HG03439 (cell line): Measurements from ENCODE around the gene HSPA12B.
A peak's percentile ranks its signal among the peaks of the same experiment; 100 is the strongest.
"Not testable (repeated sequence)": the region's sequence is repeated elsewhere in the genome, so short reads cannot be mapped to it uniquely, and the experiment has no call there.

Experiments
- ATAC-seq: cut with Tn5 transposase; IDR thresholded peaks from one replicate; pipeline ENCODE4 v1.9.1; 2021; ENCODE audit warnings: mild to moderate bottlenecking, moderate library complexity; ENCODE audit not compliant: unreplicated experiment

HSPA12B gene

DNA sequence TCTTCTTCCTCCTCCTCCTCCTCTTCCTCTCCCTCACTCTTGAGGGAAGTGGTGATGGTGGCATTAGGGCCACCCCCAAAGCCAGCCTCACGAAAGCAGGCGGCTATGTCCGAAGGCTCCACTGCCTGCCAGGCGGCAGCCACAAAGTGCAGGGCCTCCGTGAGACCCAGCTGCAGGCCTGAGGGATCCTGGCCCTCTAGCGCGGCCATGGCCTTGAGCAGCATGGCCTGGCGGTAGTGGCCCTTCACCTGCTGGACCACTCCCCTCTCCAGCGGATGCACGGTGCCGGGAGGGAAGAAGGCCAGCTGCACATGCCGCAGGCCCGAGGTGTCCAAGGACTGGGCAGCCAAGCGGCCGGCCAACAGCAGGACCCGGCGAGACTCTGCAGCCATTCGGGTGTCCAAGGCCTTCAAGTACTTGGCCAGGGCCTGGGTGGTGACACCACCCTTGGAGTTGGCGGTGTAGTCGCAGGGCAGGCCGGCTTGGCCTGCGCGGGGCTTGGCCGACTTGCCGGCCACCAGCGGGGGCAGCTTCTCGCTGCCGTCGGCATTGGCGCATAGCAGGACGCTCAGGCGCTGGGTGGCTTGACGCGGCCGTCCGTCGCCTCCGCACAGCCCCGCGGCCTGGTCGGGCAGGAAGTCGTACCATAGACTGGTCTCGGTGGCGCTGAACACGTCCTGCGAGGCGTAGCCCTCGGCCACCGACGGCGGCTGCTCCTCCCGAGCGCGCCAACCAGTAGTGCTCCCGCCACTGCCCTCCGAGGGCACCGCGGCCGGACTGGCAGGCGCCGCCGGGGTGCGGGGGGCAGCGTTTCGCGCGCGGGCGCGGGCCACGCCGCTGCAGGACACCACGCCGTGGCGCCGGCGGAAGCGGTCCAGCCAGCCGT lies 53.0 kb downstream of the HSPA12B start:
- no peak for ATAC-seq

DNA sequence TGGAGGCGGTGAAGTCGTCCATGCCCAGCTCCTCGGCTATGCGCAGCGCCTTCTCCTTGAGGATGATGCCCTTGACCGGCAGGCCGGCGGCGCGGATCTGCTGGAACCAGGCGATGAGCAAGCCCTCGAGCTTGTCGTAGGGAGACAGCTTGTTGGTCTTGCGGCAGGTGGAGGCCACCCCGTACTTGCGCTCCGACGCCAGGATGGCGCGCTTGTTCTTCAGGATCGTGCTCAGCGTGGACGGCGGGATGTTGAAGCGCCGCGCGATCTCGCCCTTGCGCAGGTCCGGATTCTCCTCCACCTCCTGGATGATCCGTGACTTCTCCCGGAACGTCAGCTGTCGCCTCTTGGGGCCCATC lies 53.6 kb downstream of the HSPA12B start:
- no peak for ATAC-seq

DNA sequence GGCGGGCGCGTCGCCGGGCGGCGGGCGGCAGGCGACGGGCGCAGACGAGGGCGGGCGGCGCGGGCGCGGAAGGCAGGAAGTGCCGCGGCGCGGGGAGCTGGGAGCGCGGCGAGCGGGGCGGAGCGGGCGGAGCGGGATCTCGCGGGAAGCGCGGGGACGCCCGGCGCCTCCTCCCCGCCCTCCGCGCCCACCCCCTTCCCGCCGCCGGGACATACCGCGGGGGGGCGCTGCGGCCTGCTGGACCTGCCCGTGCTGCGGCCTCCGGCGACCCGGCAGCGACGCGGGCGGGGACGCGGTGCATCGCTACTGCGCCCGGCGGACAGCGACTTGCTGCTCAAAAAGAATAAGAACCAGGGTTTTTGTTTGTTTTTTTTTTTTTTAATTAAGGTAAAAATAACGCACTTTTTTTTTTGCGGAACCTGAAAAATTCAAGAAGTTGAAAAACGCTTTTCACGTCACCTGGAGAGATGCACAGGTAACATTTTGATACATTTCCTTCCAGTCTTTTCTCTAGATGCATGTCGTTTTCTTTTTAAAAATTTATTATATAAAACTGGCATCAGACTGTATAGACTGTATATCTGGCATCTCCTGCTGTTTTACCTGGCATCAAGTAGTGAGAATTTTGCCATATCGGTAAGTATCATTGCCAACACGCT lies 54.3 kb downstream of the HSPA12B start, which contains the start of gene CENPB:
Gene CENPB (minus strand): TSS at position 76 of the 659 bp plus-strand sequence. CDS start 257 bp downstream, outside the sequence.
- peak; percentile 64 for ATAC-seq

GRCh38 chr20:3787324-3788014 lies 55.0 kb downstream of the HSPA12B start:
- ATAC-seq: no peak

DNA sequence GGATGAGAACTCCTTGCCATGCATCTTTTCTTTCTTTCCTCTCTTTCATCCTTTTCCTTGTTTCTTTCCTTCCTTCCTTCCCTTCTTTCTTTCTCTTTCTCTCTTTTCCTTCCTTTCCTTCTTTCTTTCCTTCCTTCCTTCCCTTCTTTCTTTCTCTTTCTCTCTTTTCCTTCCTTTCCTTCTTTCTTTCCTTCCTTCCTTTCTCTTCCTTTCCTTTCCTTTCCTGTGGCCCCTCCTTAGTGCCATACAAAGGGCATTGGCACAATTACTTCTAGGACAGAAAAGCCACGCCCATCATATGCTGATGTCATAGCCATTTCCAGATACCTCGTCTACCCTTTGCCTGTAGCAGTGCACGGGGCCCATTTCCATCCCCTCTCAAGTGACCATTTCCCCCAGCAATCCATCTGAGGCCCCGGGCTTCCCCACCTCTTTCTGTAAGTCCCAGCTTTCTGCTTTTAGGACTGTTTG lies 56.2 kb downstream of the HSPA12B start:
- no peak for ATAC-seq

- not testable (repeated sequence) for ATAC-seq
Observed at GRCh38 chr20:3789201-3789600, 56.7 kb downstream of the HSPA12B start.

DNA sequence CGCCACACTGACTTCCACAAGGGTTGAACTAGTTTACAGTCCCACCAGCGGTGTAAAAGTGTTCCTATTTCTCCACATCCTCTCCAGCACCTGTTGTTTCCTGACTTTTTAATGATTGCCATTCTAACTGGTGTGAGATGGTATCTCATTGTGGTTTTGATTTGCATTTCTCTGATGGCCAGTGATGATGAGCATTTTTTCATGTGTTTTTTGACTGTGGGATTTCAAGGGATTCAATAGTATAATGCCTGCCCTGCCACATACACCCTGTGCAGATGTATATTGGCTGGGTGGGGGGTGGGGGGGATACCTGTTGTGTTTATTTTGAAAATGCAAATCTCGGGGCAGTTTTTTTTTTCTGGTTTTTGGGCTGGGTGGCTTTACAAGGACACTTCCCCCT lies 61.7 kb downstream of the HSPA12B start:
- not testable (repeated sequence) for ATAC-seq

GRCh38 chr20:3794701-3795420 lies 62.4 kb downstream of the HSPA12B start:
- ATAC-seq: no peak

DNA sequence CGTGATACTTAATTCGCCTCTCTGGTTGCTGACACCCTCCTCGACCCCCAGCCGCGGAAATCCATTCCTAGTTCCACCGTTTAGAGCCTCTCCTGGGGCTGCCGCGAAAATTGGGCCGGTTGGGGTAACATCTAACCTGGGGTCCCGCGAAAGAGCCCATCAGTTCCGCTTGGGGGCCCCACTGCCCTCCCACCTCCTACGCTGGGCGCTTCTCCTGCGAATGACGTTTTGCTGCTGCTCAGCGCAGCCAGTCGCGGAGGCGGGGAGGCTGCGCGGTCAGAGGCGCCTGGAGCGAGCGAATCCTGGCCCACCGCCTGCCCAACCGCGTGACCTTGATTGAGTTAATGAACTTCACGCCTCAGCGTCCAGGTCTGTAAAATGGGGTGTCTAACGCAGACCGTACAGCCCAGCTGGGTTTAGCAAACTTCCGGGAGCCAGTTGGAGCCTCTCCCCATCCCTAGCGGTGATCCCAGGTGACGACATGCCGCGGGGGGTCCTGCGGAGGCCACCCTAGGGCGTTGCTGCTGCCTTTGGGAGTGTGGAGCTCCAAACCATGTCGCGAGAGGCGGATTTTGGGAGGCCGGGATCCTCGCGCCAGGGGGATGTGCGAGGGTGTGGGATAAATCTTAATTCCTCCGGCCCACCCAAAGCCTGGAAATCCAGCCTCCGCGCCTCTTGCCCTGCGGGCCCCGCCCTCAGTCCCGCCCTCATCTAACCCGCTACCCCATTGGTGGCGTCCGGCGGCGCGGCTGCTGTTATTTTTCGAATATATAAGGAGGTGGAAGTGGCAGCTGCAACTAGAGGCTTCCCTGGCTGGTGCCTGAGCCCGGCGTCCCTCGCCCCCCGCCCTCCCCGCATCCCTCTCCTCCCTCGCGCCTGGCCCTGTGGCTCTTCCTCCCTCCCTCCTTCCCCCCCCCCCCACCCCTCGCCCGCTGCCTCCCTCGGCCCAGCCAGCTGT lies 63.3 kb downstream of the HSPA12B start, which contains the start of gene CDC25B:
Gene CDC25B (plus strand): TSS at position 800 of the 958 bp plus-strand sequence. CDS start 222 bp downstream, outside the sequence.
- ATAC-seq: peak; percentile 66

- no peak for ATAC-seq
Observed at GRCh38 chr20:3796477-3797225, 64.2 kb downstream of the HSPA12B start.

DNA sequence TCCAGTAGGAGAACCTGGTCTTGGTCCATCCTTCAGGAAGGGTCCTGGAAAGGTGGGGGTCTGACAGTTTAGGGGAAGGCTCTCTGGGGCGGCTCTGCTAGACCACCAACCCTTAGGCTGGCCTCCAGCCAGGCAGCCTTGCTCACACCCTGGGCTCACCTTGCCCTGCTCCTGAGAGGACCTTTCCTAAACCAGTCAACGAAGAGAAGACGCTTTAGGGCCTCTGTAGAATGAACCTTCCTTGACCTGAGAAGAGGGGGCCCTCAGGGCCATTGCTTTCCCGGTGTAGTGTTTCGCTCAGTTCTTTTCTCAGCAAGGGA lies 64.7 kb downstream of the HSPA12B start:
- no peak for ATAC-seq

GRCh38 chr20:3797592-3798372 lies 65.3 kb downstream of the HSPA12B start:
- ATAC-seq: no peak

DNA sequence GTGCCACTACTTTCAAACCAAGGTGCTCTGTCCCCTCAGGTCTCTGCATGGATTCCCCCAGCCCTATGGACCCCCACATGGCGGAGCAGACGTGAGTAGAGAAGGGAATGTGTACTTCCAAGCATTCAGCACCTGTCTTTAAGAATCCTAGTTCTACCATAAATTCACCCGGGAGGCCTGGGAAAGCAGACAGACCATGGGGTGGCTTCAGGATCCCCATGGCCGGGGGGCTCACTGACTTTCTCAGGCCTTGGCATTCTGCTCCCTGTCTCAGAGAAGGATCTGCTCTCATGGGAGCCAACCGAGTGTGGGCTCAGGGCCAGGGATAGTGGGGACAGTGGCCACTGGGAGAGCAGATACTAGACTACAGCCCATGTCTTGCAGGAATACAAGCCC lies 65.9 kb downstream of the HSPA12B start:
- ATAC-seq: no peak

DNA sequence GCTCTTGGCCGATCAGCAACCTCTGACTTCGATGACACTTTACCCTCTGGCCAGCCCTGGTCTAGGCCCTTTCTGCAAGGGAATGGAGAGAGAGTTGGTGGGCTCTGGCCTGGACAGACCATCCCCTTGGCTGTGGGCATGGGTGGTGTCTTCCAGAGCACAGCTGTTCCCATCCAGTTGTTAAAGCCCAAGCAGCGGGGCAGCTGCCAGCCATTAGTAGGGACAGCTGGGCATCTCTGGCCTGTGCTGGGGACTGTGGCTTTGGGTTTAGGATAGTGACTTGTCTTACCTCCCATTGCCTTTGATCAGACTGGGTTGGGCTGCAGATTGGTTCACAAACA lies 66.4 kb downstream of the HSPA12B start:
- no peak for ATAC-seq

- ATAC-seq: no peak
Observed at GRCh38 chr20:3800256-3800877, 67.9 kb downstream of the HSPA12B start.

DNA sequence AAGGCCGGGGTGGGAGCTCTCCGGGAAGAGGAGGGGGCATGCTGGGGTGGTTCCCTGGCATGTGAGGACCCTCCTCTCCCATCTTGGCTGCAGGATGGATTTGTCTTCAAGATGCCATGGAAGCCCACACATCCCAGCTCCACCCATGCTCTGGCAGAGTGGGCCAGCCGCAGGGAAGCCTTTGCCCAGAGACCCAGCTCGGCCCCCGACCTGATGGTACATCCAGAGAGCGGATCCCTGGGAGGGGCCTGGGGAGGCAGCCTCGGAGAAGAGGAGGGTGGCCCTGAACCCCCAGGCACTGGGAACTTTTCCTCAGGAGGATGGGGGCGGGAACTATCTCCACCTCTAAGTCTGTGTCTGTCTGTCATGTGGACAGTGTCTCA lies 68.4 kb downstream of the HSPA12B start:
- no peak for ATAC-seq

DNA sequence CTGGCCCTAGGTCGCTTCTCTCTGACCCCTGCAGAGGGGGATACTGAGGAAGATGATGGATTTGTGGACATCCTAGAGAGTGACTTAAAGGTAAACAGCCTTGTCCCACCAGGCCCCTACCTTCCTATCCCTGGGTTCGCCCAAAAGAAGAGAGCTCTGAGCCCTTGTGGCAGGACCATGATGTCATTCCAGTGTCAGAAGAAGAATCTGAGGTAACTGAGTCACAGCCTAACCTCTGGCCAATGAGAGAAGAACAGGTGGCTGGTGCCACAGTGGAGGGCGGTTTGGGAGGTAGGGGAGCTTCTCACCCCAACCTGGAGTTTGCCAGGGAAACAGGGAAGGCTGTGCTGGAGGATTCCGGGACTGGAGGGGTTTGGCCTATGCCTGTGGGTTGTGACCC lies 68.8 kb downstream of the HSPA12B start:
- ATAC-seq: no peak

GRCh38 chr20:3801846-3802245 lies 69.4 kb downstream of the HSPA12B start:
- no peak for ATAC-seq
